LoVo (cell line): Measurements from ENCODE around the gene METAP1D.
"Not testable (repeated sequence)": the region's sequence is repeated elsewhere in the genome, so short reads cannot be mapped to it uniquely, and the experiment has no call there.

Experiments used
- DNase-seq: peaks from one replicate; pipeline ENCODE4 v3.0.0-alpha.2; 2016; ENCODE audit warnings: low spot score

Gene METAP1D

GRCh38 chr2:171999604-172000469 lies at the start of gene METAP1D:
Gene METAP1D, plus strand, starts transcription at chr2:171999953. Its CDS starts 17 bp downstream, at chr2:171999970.
- peak; percentile 93 for DNase-seq

DNA sequence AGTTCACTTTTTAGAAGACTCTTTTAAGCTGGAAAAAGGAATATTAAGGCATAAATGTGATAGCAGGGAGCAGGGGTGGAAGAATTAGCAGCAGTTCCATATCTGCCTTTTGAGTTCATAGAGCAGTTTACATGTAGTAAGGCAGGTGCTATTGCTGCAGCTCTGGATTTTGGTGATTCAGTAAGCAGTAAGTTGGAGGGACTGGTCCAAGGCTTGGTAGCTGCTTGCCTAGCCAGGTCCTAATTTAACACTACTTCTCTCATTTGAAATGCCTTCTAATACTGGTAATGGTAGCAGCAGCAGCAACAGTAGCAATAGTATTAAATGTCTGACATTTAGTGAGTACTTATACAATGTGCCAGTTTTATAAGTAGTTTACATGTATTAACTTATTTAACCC lies 47.5 kb upstream of the METAP1D start:
- no peak for DNase-seq

- DNase-seq = no peak
Observed at GRCh38 chr2:171952748-171953147, 47.0 kb upstream of the METAP1D start.

DNA sequence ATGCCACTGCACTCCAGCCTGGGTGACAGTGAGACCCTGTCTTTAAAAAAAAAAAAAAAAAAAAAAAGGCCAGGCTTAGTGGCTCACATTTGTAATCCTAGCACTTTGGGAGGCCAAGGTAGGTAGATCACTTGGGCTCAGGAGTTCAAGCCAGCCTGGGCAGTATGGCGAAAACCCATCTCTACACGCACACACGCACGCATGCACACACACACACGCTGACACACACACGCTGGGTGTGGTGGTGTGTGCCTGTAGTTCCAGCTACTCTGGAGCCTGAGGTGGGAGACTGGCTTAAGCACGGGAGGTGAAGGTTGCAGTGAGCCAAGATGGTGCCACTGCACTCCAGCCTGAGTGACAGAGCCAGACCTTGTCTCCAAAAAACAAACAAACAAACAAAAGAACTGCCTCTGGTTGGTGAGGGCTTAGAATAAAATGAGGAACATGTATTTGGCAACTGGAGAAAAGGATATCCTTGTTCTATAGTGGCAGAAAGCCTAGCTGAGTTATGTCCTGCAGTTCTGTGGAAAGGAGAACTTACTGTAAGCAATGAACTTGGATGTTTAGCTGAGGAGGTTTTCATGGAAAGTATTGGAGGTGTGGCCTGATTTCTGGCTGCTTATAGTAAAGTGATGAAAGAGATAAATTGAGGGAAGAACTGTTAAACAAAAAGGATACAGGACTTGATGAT lies 43.5 kb upstream of the METAP1D start:
- DNase-seq = no peak

DNA sequence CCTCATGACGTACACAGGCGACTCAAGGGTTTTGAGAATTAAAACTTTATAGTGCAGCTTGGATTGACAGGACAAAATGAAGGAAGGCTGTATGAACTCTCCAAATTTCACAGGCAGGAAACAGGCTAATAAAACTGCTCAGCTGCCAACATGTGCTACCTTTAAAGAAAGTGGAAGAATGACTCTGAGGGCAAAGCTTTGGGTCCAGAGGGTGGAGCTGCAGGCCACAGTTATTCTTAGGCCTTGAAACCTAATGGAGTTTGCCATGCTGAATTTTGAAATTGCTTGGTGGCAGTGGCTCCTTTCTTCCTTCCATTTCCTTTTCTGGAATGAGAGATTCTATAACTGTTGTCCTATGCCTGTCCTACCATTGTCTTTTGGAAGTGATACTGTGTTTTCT lies 42.7 kb upstream of the METAP1D start:
- DNase-seq = peak; percentile 4

DNA sequence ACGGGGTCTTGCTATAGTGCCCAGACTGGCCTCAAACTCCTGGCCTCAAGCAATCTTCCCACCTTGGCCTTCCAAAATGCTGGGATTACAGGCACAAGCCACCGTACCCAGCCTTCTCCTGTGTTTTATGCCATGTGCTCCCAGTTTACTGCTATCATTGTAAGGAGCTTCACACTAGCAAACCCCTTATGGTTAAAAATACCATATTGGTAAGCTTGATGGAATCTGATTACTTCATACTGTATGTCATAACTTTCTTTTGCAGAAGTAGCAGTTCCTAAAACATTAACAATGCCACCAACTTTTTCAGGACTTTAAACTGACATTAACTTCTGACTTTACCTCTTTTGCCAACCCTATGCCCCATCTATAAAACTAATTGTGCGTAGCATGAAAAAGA lies 41.3 kb upstream of the METAP1D start:
- DNase-seq = no peak

DNA sequence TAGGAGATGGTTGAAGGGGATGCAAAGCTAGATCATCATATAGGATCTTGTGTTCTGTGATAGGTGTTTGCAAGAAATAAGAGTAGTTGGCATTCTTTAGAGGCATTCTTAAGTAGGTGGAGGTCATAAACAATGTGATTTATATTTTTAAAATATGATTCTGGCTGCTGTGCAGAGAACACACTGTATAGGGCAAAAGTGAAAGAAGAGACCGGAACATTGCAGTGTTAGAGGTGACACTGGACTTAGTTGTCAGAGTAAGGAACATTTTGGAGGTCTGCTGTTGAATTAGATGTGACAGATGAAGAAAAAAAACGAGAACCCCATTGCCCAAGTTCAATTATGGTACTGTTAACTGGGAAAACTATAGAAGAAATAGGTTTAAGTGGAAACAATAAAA lies 39.8 kb upstream of the METAP1D start:
- DNase-seq = no peak

- DNase-seq = no peak
Observed at GRCh38 chr2:171960570-171960969, 39.2 kb upstream of the METAP1D start.

- no peak for DNase-seq
Observed at GRCh38 chr2:171963198-171963597, 36.6 kb upstream of the METAP1D start.

DNA sequence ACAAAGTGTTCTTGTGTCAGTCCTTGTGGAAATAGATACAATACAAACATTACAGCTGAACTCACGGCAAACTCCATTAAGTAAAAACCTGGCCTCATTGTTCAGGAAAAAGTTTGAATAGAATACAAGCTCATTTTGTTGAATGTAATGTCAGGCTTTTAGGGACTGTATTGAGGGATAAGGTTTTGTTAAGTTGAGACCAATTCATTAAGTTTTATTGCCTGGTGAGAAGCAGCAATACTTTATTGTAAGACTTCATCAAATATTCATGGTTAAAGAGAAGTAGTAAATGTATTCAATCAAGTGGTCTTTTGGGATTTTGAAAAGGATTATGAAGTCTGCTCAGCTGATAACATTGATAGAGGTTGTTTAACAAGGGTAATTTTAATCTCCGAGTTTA lies 35.4 kb upstream of the METAP1D start:
- no peak for DNase-seq

DNA sequence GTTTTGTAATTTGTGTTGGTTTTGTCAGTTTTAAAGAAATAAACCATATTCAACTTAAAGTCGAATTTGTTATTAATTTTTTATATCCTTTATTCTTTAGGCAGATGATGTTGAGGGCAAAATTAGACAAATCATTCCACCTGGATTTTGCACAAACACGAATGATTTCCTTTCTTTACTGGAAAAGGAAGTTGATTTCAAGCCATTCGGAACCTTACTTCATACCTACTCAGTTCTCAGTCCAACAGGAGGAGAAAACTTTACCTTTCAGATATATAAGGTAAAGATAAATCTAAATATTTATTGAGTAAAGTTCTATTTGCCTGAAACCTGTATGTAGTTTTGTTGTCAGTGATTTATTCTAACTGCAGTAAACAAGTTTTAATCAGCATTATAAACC lies 34.5 kb upstream of the METAP1D start:
- DNase-seq = no peak

GRCh38 chr2:171965661-171966060 lies 34.1 kb upstream of the METAP1D start:
- no peak for DNase-seq

DNA sequence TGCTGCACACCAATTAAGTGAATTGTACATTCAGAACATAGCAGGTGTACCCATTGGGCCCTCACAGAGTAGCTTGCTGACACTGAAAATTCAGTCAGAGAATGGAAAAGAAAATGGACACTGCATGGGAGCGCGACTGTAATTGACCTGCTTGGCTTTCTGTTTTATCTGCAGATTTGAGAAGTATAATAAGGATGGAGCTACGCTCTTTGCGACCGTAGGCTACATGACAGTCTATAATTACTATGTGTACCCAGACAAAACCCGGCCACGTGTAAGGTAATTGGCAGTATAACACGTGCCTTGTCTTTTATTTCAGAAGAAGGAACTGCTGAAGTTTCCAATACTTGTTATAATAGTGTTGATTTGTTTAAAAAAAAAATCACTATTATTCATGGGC lies 33.5 kb upstream of the METAP1D start:
- no peak for DNase-seq

DNA sequence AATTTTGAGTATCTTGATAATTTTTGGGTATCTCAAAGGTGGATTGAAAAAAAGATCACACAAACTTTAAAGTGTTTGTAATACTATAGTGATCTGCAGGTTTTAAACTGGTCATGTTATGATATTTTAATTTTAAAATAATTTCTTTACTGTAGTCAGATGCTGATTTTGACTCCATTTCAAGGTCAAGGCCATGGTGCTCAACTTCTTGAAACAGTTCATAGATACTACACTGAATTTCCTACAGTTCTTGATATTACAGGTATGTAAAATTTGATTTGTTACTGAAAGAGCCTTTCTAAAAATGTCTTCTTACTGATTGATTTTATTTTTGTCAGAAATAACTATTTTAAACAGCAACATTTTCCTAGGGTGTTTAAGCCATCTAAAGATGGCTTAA lies 33.1 kb upstream of the METAP1D start:
- no peak for DNase-seq

- no peak for DNase-seq
Observed at GRCh38 chr2:171968509-171968908, 31.2 kb upstream of the METAP1D start.

DNA sequence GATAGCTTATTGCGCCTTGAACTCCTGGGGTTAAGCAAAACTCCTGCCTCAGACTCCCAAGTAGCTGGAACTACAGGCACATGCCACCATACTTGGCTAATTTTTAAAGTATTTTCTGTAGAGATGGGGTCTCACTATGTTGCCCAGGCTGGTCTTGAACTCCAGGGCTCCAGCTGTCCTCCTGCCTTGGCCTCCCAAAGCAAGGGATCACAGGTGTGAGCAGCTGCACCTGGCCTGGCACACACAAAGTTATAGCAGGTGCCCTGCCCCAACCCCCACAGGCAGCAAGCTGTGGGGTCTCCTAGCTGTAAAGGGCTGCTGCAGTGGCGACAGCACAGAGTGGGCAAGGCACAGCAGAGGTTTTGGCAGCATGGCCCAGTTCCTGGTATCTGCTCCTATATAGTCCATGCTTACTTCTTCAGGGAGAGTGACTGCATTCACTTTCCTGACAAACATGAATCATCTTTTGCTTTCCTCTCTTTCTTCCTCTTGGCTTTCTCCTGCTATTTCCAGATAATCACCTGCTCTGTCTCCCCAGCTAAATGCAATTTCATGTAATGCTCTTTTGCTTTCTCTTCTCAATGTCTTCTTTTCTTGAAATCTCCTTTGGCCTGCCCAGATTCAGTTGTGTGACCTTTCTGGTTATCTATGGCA lies 27.3 kb upstream of the METAP1D start:
- no peak for DNase-seq

DNA sequence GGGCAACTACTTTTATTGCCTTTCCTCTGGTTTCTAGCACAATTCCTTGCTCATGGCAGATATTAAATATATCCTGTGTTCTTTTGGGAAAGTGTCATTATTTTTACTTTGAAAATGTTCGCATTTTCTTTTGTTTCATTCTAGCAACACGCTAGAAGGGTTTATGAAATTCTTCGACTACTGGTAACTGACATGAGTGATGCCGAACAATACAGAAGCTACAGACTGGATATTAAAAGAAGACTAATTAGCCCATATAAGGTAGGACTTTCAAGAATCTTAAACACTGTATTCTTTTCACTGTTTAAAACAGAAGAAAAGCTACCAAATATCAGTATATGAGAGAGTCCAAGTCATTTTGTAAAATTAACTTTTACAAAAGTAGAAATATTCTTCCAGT lies 20.6 kb upstream of the METAP1D start:
- DNase-seq = no peak

- not testable (repeated sequence) for DNase-seq
Observed at GRCh38 chr2:171983924-171984323, 15.8 kb upstream of the METAP1D start.

GRCh38 chr2:171985076-171985475 lies 14.7 kb upstream of the METAP1D start:
- DNase-seq = no peak

DNA sequence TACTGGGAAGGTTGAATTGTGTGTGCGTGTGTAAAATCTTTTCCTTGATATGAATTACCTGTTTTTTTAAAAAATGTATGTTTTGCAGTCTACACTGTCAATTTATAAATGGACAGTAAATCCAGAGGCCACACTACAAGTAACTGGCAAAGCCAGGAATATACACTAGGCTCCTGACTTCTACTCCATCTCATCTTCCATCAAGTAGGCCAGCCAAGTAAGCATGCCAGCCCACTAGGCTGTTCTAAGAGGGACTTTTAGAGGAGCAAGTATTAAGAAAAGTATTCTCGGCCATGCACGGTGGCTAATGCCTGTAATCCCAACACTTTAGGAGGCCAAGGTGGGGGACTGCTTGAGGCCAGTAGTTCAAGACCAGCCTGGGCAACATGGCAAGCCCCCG lies 13.0 kb upstream of the METAP1D start:
- DNase-seq = no peak

- DNase-seq = no peak
Observed at GRCh38 chr2:171991027-171991426, 8.7 kb upstream of the METAP1D start.

- DNase-seq = no peak
Observed at GRCh38 chr2:171995586-171995985, 4.2 kb upstream of the METAP1D start.

DNA sequence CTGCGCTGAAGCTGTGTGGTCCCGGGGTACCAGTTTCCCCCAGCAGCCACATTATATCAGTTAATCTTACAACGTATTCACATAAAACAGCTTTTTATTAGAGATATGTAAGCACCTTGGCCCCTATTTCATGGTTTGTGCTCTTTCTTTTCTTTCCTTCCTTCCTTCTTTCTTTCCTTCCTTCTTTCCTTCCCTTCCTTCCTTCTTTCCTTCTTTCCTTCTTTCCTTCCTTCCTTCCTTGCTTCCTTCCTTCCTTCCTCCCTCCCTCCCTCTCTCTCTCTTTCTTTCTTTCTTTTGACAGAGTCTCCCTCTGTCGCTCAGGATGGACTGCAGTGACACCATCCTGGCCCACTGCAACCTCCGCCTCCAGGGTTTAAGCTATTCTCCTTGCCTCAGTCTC lies 3.7 kb upstream of the METAP1D start:
- DNase-seq = no peak
